Hepatocyte (in vitro differentiated cells): ENCODE measurements around the gene FAT1. TPM values are rescaled to one million over a fixed set of nuclear protein-coding genes. Genes with fewer than 3 reads are reported as not detected.

Experiments used
- DNase-seq: peaks from one replicate; pipeline ENCODE4 v3.0.0-alpha.2; 2016; ENCODE audit warnings: low spot score
- H2AFZ ChIP-seq: fragments of 200-600 bp; sonication (generic); 2 replicates; pipeline ENCODE4 v1.6.0; 2016; ENCODE audit warnings: antibody characterized with exemption, mild to moderate bottlenecking
- H3K27ac ChIP-seq: fragments of 200-600 bp; sonication (generic); 2 replicates; pipeline ENCODE4 v1.5.1; 2016; ENCODE audit warnings: mild to moderate bottlenecking
- H3K27me3 ChIP-seq: fragments of 200-600 bp; sonication (generic); 2 replicates; pipeline ENCODE4 v1.6.1; 2016
- H3K36me3 ChIP-seq: fragments of 200-600 bp; sonication (generic); replicated peaks from 2 replicates; pipeline ENCODE4 v1.5.1; 2016; ENCODE audit warnings: low read depth; ENCODE audit not compliant: insufficient read depth
- H3K4me1 ChIP-seq: fragments of 200-600 bp; sonication (generic); 2 replicates; pipeline ENCODE4 v1.5.1; 2016; ENCODE audit warnings: mild to moderate bottlenecking, moderate library complexity; ENCODE audit not compliant: insufficient read depth
- H3K4me2 ChIP-seq: fragments of 200-600 bp; sonication (generic); 2 replicates; pipeline ENCODE4 v1.6.0; 2016
- H3K4me3 ChIP-seq: fragments of 200-600 bp; sonication (generic); 2 replicates; pipeline ENCODE4 v1.5.1; 2016; ENCODE audit warnings: mild to moderate bottlenecking
- H3K79me2 ChIP-seq: fragments of 200-600 bp; sonication (generic); 2 replicates; pipeline ENCODE4 v1.6.0; 2017; ENCODE audit warnings: mild to moderate bottlenecking
- H3K9me2 ChIP-seq: fragments of 200-600 bp; sonication (generic); replicated peaks from 2 replicates; pipeline ENCODE4 v1.6.0; 2017; ENCODE audit warnings: mild to moderate bottlenecking; ENCODE audit not compliant: insufficient read depth
- H3K9me3 ChIP-seq: fragments of 200-600 bp; sonication (generic); 2 replicates; pipeline ENCODE4 v1.5.1; 2016; ENCODE audit warnings: low read depth, mild to moderate bottlenecking
- H4K20me1 ChIP-seq: fragments of 200-600 bp; sonication (generic); 2 replicates; pipeline ENCODE4 v1.6.0; 2016; ENCODE audit warnings: mild to moderate bottlenecking; ENCODE audit not compliant: insufficient read depth, poor library complexity, severe bottlenecking
- EZH2 ChIP-seq: fragments of 200-600 bp; sonication (generic); IDR thresholded peaks from 2 replicates; pipeline ENCODE4 v1.6.1; 2016; ENCODE audit warnings: antibody characterized with exemption, mild to moderate bottlenecking, borderline replicate concordance
- EZH2phosphoT487 ChIP-seq: fragments of 200-600 bp; sonication (generic); IDR thresholded peaks from one replicate; pipeline ENCODE4 v1.6.1; 2018; ENCODE audit warnings: antibody characterized with exemption, mild to moderate bottlenecking, low read depth, moderate library complexity; ENCODE audit not compliant: unreplicated experiment, severe bottlenecking
- WGBS: methylation state at CpG from one replicate; pipeline ENCODE4 v1.1.6; 2016; ENCODE audit warnings: low lambda C conversion rate; ENCODE audit errors: missing lambda C conversion rate; 5-methylcytosine and 5-hydroxymethylcytosine counted together
- polyA plus RNA-seq: library from polyadenylated mRNA; unstranded; fragments of >200 nt; fragmentation: Nextera tagmentation; extraction: Ambion mirVana; gene quantifications from 2 replicates; pipeline ENCODE4 v1.2.1, GENCODE V29; 2016
- total RNA-seq: library from RNA; depleted of rRNA; stranded (reverse); fragments of >200 nt; gene quantifications from 2 replicates; pipeline ENCODE4 v1.2.3, GENCODE V29; 2014
- TF ChIP-seq, protein P1 (sequence below): fragments of 200-600 bp; sonication (generic); IDR thresholded peaks from 2 replicates; pipeline ENCODE4 v1.5.1; 2016; ENCODE audit warnings: antibody characterized with exemption, mild to moderate bottlenecking; ENCODE audit not compliant: poor library complexity

FAT1 gene
- total and polyA plus RNA-seq, 2 experiments from 2014 or later: 33.9 to 168 TPM

DNA sequence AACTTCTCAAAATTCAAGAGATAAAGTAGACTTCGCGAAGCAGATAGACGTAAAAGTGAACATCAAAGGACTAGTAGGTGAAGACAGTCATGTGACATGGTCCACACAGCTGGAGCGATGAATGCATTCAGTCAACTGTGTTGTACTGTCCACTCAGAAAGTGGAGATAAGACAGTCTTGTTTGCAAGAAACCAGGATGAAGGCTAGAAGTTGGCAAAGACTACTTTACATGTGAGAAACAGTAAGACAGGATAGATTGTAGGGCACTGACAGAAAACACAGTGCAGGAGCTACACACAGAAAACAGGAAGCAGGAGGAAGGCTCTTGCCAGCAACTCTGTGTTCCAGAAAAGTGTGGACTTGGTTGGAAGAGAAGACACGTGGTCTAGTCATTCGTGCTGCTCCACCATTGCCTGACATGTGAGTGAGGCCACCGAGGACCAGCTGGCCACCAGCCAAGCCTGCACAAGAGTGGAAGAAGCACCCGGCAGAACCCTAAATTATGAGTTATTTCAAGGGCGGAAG, 78.9 kb downstream of the FAT1 start:
- Histone ChIP-seq H3K79me2 (peaks cover 20% of the 10 kb centered on the region), H3K9me3 (no peaks in the 10 kb centered on the region), H3K27ac (peak overlapping the region; percentile 69), H3K4me2 (peak overlapping the region; percentile 63), H3K27me3 (no peaks in the 10 kb centered on the region), H3K4me1 (peaks cover 11% of the 10 kb centered on the region), H3K4me3 (no peak overlapping the region), H3K36me3 (no peaks in the 10 kb centered on the region), H4K20me1 (no peaks in the 10 kb centered on the region), H2AFZ (no peak overlapping the region), H3K9me2 (no peaks in the 10 kb centered on the region)
- DNase-seq: no peak
- TF ChIP-seq, protein P1, sequence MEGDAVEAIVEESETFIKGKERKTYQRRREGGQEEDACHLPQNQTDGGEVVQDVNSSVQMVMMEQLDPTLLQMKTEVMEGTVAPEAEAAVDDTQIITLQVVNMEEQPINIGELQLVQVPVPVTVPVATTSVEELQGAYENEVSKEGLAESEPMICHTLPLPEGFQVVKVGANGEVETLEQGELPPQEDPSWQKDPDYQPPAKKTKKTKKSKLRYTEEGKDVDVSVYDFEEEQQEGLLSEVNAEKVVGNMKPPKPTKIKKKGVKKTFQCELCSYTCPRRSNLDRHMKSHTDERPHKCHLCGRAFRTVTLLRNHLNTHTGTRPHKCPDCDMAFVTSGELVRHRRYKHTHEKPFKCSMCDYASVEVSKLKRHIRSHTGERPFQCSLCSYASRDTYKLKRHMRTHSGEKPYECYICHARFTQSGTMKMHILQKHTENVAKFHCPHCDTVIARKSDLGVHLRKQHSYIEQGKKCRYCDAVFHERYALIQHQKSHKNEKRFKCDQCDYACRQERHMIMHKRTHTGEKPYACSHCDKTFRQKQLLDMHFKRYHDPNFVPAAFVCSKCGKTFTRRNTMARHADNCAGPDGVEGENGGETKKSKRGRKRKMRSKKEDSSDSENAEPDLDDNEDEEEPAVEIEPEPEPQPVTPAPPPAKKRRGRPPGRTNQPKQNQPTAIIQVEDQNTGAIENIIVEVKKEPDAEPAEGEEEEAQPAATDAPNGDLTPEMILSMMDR: no peak
- WGBS: 76% methylated on average over 9 of the region's 9 CpGs

DNA sequence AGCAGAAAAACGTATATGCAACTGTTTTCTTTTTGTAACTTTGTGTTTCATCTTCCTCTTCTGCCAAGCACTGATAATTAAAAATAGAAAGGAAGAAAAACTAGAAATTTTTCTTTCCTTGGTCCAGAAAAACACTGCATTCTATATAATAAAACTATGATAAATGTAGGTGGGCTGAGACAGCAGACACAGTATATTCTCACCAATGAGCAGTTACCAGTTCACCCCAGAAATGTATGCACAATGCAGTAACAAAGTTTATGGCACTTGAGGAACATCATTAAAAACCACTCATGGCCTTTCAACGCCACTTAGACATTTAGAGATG, 79.4 kb downstream of the FAT1 start:
- H3K4me1 ChIP-seq: peaks cover 11% of the 10 kb centered on the region
- no peak overlapping the region for H2AFZ ChIP-seq
- no peak overlapping the region for H3K4me3 ChIP-seq
- TF ChIP-seq, protein P1: no peak
- no peak for TF ChIP-seq EZH2
- no peak for TF ChIP-seq EZH2phosphoT487
- H3K27ac ChIP-seq: peak overlapping the region; percentile 69
- no peaks in the 10 kb centered on the region for H3K36me3 ChIP-seq
- DNase-seq: no peak
- 62% methylated on average over 2 of the region's 2 CpGs for WGBS
- peak overlapping the region; percentile 63 for H3K4me2 ChIP-seq
- no peaks in the 10 kb centered on the region for H3K9me3 ChIP-seq
- no peaks in the 10 kb centered on the region for H3K9me2 ChIP-seq
- H3K79me2 ChIP-seq: peaks cover 20% of the 10 kb centered on the region
- no peaks in the 10 kb centered on the region for H4K20me1 ChIP-seq
- no peaks in the 10 kb centered on the region for H3K27me3 ChIP-seq

DNA sequence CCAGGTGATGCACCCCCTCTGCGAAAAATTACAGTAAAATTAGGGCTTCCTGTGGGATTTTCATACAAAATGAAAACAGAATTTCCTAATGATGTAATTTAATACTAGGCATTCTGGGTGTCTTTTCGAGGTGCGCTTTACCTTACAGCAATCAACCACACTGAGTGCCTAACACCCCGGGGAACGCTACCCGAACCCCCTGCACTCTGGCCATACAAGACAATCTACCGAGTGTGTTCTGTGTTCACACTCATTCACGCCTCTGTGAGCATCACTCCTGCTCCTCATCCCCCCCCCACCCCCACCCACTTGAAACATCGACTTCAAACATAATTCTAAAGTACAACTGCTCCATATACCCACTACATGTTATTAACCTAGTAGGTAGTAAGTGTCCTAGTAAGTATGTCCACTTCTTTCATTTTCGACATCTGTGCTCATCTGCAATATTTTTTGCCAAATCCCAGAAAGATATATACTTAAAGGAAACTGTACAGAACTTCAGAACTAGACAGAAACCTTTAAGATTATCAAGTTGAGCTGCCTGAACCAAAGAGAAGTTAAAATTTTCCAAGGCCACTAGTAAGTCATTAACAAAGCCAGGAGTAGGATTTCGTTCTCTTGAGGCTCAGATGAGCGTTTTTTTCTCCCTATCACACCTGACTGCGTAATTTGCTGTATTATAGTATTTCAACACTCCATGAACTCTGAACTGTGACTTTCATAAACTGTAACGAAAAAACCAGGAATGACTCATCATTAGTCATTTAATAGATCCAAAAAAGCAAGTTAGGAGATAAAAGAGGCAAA, 80.0 kb downstream of the FAT1 start:
- DNase-seq: peak; percentile 63
- Histone ChIP-seq H3K27me3 (no peaks in the 10 kb centered on the region), H3K4me2 (peak overlapping the region; percentile 63), H3K9me2 (no peaks in the 10 kb centered on the region), H2AFZ (no peak overlapping the region), H3K36me3 (no peaks in the 10 kb centered on the region), H3K9me3 (no peaks in the 10 kb centered on the region), H4K20me1 (no peaks in the 10 kb centered on the region), H3K27ac (peak overlapping the region; percentile 69), H3K79me2 (peaks cover 20% of the 10 kb centered on the region), H3K4me3 (no peak overlapping the region), H3K4me1 (peaks cover 11% of the 10 kb centered on the region)
- TF ChIP-seq EZH2: no peak
- TF ChIP-seq, protein P1: no peak
- no peak for TF ChIP-seq EZH2phosphoT487
- 74% methylated on average over 14 of the region's 14 CpGs for WGBS
